HepG2 (cell line): Measurements from ENCODE around the gene SPIN1.

ENCODE experiments used
- TCF12 ChIP-seq, 2 experiments: fragments of 450-650 bp in 1 of 2; sonication (generic) in 1 of 2; formaldehyde crosslinking in 1 of 2; IDR thresholded peaks; 2 replicates each; pipeline versions ENCODE4 v1.6.1 to v1.8.0; 2017 to 2022; ENCODE audit warnings: antibody characterized with exemption in 1 of 2, mild to moderate bottlenecking in 1 of 2, missing genetic modification reagents in 1 of 2, moderate library complexity in 1 of 2
- TCF7 ChIP-seq: sonication (generic); IDR thresholded peaks from 2 replicates; pipeline ENCODE4 v1.6.1; 2016; ENCODE audit warnings: antibody characterized with exemption, low read depth
- ZFP1 ChIP-seq: IDR thresholded peaks from 2 replicates; pipeline ENCODE4 v1.6.1; 2016
- ZFP41 ChIP-seq: sonication (generic); formaldehyde crosslinking; IDR thresholded peaks from 2 replicates; pipeline ENCODE4 v1.4.0; 2020; ENCODE audit warnings: mild to moderate bottlenecking, missing genetic modification reagents, borderline replicate concordance
- ZGPAT ChIP-seq: IDR thresholded peaks from 2 replicates; pipeline ENCODE4 v1.6.1; 2016; ENCODE audit warnings: mild to moderate bottlenecking
- ZNF12 ChIP-seq: sonication (generic); formaldehyde crosslinking; IDR thresholded peaks from 2 replicates; pipeline ENCODE4 v1.5.0; 2020; ENCODE audit warnings: missing genetic modification reagents
- ZNF766 ChIP-seq: sonication (generic); formaldehyde crosslinking; IDR thresholded peaks from 2 replicates; pipeline ENCODE4 v1.5.0; 2020; ENCODE audit warnings: missing genetic modification reagents, borderline replicate concordance
- TF ChIP-seq, protein P1 (sequence below), 2 experiments: sonication (generic) in 1 of 2; formaldehyde crosslinking in 1 of 2; IDR thresholded peaks; 2 replicates each; pipeline versions ENCODE4 v1.5.1 to v1.6.1; 2011 to 2020; ENCODE audit warnings: borderline replicate concordance in 1 of 2, low read depth in 1 of 2, low read length in 1 of 2, mild to moderate bottlenecking in 1 of 2, missing genetic modification reagents in 1 of 2, moderate library complexity in 1 of 2
- TF ChIP-seq, protein P2 (sequence below): sonication (generic); formaldehyde crosslinking; conservative IDR thresholded peaks from 2 replicates; pipeline ENCODE4 v1.8.0; 2022; ENCODE audit warnings: mild to moderate bottlenecking, moderate library complexity, missing genetic modification reagents

DNA sequence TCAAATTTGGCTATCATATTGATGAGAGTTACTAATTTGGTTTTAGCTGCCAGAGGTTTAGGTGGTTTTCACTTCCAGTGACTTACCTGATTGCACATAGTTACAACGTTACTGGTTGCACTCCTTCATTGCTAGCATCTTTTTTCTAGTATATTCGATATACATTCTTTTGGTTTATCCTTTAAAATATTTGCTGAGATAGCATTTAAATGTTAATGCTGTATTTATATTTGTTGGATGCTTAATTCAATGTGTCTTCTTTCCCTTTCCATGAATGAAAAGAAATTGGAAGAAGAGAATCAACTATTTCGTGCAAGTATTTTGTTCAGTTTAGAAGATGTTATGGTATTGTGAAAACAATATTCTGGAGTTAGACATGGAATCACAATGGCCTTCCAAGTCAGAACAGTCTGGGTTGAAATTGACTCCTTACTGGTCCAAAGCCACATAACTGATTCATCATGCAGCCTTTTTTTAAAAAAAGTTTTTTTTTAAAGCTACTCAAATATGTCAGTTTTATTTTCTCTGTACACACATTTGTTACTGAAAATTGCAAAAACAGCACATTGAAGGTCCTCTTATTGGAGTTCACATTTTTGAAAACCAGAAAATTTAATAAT lies 2.2 kb downstream of the SPIN1 start:
- TF ChIP-seq TCF7 (no peak), ZGPAT (CRISPR knock-in tag) (no peak), ZFP1 (CRISPR knock-in tag) (no peak), ZNF12 (CRISPR knock-in tag) (no peak), TCF12 (IDR thresholded peaks at IDR 0.05) (no peak), TCF12 (CRISPR knock-in tag; IDR thresholded peaks at IDR 0.05) (no peak), ZNF766 (CRISPR knock-in tag) (no peak), ZFP41 (CRISPR knock-in tag) (no peak)
- TF ChIP-seq, protein P1, sequence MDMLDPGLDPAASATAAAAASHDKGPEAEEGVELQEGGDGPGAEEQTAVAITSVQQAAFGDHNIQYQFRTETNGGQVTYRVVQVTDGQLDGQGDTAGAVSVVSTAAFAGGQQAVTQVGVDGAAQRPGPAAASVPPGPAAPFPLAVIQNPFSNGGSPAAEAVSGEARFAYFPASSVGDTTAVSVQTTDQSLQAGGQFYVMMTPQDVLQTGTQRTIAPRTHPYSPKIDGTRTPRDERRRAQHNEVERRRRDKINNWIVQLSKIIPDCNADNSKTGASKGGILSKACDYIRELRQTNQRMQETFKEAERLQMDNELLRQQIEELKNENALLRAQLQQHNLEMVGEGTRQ (IDR thresholded peaks at IDR 0.05; ENCODE audit: low read depth, low read length), result no peak
- TF ChIP-seq, protein P1 (CRISPR knock-in tag; IDR thresholded peaks at IDR 0.05; ENCODE audit: borderline replicate concordance), result no peak
- TF ChIP-seq, protein P2, sequence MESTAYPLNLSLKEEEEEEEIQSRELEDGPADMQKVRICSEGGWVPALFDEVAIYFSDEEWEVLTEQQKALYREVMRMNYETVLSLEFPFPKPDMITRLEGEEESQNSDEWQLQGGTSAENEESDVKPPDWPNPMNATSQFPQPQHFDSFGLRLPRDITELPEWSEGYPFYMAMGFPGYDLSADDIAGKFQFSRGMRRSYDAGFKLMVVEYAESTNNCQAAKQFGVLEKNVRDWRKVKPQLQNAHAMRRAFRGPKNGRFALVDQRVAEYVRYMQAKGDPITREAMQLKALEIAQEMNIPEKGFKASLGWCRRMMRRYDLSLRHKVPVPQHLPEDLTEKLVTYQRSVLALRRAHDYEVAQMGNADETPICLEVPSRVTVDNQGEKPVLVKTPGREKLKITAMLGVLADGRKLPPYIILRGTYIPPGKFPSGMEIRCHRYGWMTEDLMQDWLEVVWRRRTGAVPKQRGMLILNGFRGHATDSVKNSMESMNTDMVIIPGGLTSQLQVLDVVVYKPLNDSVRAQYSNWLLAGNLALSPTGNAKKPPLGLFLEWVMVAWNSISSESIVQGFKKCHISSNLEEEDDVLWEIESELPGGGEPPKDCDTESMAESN (CRISPR knock-in tag), result no peak
